ENCODE data around the gene BDP1.
"Not testable (repeated sequence)": the region's sequence is repeated elsewhere in the genome, so short reads cannot be mapped to it uniquely, and the experiment has no call there.

BDP1 gene

DNA sequence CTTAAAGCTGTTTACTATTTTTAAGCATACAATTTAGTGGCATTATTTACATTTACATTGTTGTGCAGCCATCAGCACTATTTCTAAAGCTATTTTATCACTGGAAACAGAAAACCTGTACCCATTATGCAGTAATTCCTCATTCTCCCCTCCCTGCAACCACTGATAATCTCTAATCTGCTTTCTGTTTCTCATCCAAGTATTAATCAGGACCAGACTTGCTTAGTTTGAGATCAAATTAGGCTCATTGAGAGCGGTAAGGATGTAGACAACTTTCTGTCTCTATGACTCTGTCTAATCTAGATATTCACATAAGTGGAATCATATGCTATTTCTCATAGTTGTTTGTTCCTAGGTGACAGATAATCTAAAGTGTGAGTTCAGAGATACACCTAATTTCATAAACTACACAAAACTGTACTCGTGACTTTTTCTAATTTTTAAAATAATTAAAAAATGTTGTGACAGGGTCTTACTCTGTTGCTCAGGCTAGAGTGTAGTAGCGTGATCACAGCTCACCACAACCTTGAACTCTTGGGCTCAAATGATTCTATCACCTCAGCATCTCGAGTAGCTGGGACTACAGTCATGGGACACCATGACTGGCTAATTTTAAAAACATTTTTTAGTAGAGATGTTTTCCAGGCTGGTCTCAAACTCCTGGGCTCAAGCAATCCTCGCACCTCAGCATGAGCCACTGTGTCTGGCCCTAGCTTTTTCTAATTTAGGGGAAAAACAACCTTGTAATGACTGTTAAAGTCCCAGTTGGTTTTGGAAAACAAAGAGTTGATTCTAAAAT is 37.6 kb downstream of the BDP1 start:
- no peak for DNase-seq (ENCODE audit: low read depth)
- in situ Hi-C loops (cut with HindIII; ENCODE audit: low sequenced_read_pairs) = no loop called here
- no peak for TF ChIP-seq CTCF (IDR thresholded peaks at IDR 0.05; ENCODE audit: low read depth, low read length, missing control alignments)
- no peak overlapping the region for H3K4me3 ChIP-seq (ENCODE audit: low read depth, low read length)

- DNase-seq (ENCODE audit: low read depth); in situ Hi-C loops (cut with HindIII; ENCODE audit: low sequenced_read_pairs); H3K4me3 ChIP-seq (ENCODE audit: low read depth, low read length): not testable (repeated sequence)
These were observed 38.8 kb downstream of the BDP1 start for GRCh38 chr5:71494202-71494601.

GRCh38 chr5:71498756-71499155 is 43.3 kb downstream of the BDP1 start:
- H3K4me3 ChIP-seq (ENCODE audit: low read depth, low read length); in situ Hi-C loops (cut with HindIII; ENCODE audit: low sequenced_read_pairs); DNase-seq (ENCODE audit: low read depth): not testable (repeated sequence)

DNA sequence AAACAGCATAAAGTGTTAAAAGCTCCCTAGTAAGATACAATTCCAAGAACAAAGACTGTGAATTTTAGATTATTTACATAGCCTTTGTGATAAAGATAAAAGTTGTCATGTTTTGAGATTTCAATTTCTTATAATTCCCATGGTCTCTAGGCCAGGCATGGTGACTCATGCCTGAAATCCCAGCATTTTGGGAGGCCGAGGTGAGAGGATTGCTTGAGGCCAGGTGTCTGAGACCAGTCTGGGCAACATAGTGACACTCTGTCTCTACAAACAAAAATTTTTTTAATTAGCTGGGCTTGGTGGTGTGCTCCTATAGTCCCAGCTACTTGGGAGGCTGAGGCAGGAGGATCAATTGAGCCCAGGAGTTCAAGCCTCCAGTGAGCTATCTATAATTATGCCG is 48.1 kb downstream of the BDP1 start:
- TF ChIP-seq CTCF (IDR thresholded peaks at IDR 0.05; ENCODE audit: low read depth, low read length, missing control alignments) = no peak
- no peak overlapping the region for H3K4me3 ChIP-seq (ENCODE audit: low read depth, low read length)
- in situ Hi-C loops (cut with HindIII; ENCODE audit: low sequenced_read_pairs) = no loop called here
- DNase-seq (ENCODE audit: low read depth) = no peak

- H3K4me3 ChIP-seq (ENCODE audit: low read depth, low read length) = no peak overlapping the region
- no peak for TF ChIP-seq CTCF (IDR thresholded peaks at IDR 0.05; ENCODE audit: low read depth, low read length, missing control alignments)
- in situ Hi-C loops (cut with HindIII; ENCODE audit: low sequenced_read_pairs) = no loop called here
- no peak for DNase-seq (ENCODE audit: low read depth)
These were observed 66.7 kb downstream of the BDP1 start for GRCh38 chr5:71522151-71522550.

- DNase-seq (ENCODE audit: low read depth); in situ Hi-C loops (cut with HindIII; ENCODE audit: low sequenced_read_pairs); H3K4me3 ChIP-seq (ENCODE audit: low read depth, low read length): not testable (repeated sequence)
These were observed 70.2 kb downstream of the BDP1 start for GRCh38 chr5:71525611-71526010.

- no peak for DNase-seq (ENCODE audit: low read depth)
These were observed 72.8 kb downstream of the BDP1 start for GRCh38 chr5:71528206-71528605.

GRCh38 chr5:71529682-71530081 is 74.2 kb downstream of the BDP1 start:
- in situ Hi-C loops (cut with HindIII; ENCODE audit: low sequenced_read_pairs) = no loop called here
- H3K4me3 ChIP-seq (ENCODE audit: low read depth, low read length) = no peak overlapping the region
- TF ChIP-seq CTCF (IDR thresholded peaks at IDR 0.05; ENCODE audit: low read depth, low read length, missing control alignments) = no peak
- no peak for DNase-seq (ENCODE audit: low read depth)

More at GRCh38 chr5:71528206-71528605, 72.8 kb downstream of the BDP1 start:
- in situ Hi-C loops (cut with HindIII; ENCODE audit: low sequenced_read_pairs) = no loop called here
- no peak for TF ChIP-seq CTCF (IDR thresholded peaks at IDR 0.05; ENCODE audit: low read depth, low read length, missing control alignments)
- H3K4me3 ChIP-seq (ENCODE audit: low read depth, low read length) = no peak overlapping the region
